NCI-H2227 (cell line): ENCODE data around the gene RGPD5.
"Not testable (repeated sequence)": the region's sequence is repeated elsewhere in the genome, so short reads cannot be mapped to it uniquely, and the experiment has no call there.

Source experiments
- DNase-seq: peaks from one replicate; lab custom pipeline; 2025; ENCODE audit not compliant: unreplicated experiment; lab: John Stamatoyannopoulos, UW

The RGPD5 gene

DNA sequence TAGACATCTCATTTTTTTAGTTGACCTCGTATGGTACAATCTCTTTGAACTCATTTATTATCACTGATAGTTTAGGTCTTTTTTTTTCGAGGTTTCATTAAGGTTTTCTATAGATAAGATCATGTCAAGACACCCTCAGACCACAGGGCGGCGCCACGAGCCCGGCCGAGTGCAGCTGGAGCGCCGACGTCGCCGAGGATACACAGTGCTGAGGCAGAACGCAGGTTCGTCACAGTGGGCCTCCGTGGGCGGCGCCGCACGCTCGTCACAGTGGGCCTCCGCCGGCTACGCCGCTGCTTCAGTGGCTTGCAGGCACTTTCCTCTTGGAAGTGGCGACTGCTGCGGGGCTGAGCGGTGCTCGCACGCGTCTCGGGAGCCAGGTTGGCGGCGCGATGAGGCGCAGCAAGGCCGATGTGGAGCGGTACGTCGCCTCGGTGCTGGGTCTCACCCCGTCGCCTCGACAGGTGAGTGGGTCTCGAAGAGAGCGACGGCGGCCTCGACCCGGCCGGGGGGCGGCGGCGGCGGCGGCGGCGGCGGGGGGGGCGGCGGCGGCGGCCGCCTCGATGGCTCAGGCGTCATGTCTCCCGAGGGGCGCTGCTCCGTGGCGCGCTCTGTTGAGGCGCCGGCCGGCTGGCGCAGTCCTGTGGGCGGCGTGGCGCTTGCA is at the start of gene RGPD5:
RGPD5 (plus strand) TSS at position 232 of the 664 bp plus-strand sequence; CDS start at position 393, 161 bp downstream.
- not testable (repeated sequence) for DNase-seq

DNA sequence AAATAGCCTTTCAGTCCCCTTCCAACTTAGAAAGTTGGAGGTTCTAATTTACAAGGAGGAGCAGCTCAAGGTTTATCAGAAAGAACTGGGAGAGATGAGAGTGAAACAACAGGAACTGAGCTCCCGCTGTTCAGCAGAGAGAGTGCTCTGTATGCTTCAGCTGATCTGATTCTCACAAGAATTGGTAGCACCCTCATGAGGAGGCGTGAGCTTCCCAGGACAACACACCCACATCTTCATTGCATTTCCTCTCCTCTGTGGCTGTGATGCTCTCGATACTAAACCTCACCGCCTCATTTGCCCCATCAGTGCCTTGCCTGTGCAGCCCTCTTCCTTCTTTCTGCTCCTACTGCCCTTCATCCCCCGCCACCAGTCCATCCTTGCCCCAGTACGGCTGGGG is 42.5 kb upstream of the RGPD5 start:
- DNase-seq = not testable (repeated sequence)

DNA sequence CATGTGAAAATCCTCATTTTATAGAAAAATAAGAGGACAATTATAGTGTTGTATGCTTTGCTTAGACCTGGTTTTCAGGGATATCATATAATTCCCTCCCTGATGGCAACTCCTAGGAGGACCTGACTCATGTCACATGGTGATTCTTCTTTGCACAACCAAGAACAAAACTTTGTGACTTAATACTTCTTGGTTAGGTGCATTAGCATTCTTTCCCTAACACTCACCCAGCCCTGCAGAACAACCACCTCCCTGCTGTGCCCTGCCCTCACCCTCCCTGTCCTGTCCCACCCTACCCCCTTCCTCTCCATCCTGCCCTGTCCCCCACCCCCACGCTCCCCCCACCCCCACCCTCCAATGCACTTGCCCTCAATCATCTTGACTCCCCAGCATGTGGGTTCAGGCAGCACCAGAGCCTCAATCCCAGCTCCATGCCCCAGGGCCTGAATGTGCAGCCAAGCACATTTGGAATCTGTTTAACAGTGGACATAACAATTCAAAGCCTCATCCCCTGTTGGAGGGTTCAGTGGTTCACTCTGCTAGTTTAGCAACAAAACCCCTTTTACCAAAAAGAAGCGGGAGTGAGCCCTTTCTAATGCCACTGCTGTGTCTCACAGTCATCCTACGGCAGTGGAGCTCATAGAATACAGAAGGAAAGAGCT is 36.8 kb upstream of the RGPD5 start:
- not testable (repeated sequence) for DNase-seq

DNA sequence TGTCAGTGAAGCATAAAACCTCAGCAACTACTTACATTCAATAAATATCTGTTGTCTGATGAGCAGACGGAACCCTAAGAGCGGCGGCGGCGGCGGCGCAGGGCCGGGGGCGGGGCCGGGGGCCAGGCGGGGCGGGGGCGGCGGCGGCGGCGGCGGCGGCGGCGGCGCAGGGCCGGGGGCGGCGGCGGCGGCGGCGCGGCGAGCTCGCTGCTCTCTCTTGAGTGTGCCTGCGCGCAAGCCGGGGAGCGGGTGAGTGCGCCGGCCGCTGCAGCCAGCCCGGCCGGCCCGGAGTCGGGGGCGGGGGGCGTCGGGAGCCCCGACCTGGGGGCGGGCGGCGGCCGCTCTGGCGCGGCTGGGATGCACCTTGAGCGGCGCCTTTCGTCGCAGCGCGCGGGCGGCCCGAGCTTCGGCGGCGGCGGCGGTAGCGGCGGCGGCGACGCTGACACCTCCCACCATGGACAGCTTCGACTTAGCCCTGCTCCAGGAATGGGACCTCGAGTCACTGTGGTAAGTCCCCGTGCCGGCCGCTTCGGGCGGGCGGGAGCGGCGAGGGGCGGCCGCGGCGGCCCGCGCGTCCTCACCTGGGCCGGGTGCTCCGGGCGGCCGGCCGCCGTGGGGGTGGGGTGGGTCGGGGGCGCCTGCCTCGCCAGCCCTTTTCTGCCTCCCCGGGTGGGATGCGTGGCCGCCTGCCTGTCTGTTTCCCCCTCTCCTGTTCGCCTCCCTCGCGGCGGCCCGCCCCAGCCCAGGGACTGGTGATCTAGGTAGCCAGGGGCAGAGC is 33.7 kb upstream of the RGPD5 start:
- not testable (repeated sequence) for DNase-seq

DNA sequence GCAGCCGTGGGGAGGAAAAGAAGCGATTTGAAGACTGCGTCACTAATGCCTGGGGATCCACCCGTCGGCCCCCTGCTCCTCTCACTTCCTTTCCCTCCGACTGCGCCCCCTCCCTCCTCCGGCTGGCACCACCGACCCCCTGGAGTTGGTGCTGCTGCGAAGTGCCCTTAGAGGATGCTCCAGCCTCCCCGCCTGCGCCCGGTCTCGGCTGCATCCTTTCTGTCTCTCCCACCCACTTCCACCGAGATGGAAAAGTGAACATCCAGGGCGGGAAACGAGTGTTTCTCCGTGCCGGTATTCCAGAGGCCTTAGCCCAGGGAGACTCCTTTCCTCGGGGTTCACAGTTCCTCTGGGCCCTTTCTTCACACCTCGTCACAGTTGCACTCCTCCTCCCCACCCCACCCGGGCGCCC is 33.1 kb upstream of the RGPD5 start:
- not testable (repeated sequence) for DNase-seq

DNA sequence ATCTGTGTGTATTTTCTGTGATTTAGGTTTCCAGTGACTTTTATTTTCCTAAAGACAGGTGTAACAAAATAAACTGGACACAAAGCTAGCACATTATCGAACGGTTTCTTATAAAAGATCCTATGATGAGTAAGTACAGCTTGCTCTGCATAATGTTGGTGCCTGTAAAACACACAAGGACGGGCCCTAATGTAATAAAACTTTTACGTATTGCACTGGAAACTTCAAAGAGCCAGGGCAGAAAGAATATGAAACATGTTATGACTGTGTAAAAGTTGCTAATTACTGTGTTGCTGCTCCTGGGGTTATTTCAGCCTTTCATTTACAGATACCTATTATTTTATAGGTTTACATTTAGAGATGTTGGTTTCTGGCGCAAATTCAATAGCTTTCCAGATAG is 32.1 kb upstream of the RGPD5 start:
- DNase-seq = not testable (repeated sequence)

DNA sequence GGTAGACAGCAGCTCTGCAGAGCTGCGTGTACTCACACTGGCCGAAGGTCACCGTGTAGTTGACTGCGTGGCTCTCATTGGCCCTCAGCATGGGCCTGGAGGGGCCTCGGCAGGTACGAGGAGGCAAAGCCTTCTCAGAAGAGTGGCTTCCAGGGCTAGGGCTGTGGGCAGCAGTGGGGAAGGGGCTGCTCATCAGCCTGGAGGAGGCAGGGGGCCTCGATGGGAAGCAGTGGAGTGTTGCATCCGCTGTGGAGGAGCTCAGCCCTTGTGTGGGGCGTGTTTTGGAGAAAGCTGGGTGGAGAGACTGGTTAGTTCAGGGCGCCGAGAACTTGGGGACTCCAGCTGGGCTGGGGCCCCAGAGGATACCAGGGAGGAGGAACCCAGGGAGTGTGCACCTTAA is 28.0 kb upstream of the RGPD5 start:
- not testable (repeated sequence) for DNase-seq

DNA sequence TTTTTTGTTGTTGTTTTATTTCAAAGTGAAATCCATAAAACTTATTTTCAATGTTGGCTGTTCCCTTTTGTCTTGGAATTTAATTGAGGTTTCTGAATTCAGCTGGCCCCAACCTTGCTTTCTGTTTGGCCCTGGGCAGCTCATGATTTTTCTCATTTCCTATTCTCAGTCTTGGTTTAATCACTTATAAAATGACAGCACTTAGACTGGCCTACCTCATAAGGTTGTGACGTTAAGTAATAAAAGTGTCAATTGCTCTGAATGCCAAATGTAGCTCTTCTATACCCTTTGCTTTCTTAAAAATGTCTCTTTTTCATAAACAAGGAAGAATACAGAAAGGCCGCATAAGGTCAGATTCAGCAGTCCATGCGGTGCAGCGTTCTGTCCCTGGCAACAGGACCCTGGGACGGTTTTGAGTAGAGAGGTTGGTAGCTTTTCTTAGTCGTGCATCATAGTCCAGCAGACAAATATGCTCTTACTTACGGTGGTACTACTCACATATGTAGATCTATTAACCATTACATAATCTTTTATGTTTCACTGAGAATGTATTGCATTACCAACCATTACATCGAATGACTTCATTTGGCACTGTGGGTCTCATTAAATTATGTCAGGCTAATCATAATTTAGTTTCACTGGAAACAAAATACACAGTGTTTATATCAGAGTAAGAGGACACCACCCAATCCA is 27.1 kb upstream of the RGPD5 start:
- DNase-seq = not testable (repeated sequence)

DNA sequence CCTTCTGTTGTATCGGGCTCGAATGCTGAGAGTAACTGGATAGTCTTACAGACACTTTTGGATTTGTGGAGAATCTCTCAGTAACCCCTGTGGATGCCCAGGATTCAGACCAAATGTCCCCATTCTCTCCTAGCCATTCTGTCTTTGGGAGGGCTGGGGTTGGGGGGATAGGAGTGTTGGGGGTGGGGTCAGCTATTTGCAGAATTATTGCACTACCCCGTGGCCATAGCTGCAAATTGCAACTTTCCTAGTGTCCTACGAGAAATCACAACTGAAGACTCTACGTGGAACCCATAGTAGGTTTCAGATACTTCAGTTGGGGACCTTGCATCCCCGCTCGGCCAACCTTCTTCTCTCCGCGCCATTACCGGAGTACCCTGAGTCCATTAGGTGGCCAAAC is 25.2 kb upstream of the RGPD5 start:
- not testable (repeated sequence) for DNase-seq

DNA sequence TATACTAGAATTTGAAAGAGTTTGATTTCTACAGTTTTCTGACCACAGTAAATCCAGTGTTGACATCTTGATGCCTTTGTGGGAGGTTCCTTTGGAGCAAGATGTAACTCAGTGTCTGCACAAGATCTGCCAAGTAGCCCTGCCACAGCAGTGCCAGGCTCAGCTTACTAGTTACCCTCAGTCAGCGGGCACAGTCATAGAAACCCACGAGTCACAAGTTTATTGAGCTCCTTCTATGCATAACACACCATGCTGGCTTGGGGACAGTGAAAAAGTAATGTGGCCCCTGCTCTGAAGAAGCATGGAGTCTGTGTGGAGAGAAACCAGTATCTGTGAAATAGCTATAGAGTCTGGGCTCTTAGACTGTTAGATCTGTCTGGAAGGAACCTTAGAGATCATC is 15.0 kb upstream of the RGPD5 start:
- DNase-seq = not testable (repeated sequence)

DNA sequence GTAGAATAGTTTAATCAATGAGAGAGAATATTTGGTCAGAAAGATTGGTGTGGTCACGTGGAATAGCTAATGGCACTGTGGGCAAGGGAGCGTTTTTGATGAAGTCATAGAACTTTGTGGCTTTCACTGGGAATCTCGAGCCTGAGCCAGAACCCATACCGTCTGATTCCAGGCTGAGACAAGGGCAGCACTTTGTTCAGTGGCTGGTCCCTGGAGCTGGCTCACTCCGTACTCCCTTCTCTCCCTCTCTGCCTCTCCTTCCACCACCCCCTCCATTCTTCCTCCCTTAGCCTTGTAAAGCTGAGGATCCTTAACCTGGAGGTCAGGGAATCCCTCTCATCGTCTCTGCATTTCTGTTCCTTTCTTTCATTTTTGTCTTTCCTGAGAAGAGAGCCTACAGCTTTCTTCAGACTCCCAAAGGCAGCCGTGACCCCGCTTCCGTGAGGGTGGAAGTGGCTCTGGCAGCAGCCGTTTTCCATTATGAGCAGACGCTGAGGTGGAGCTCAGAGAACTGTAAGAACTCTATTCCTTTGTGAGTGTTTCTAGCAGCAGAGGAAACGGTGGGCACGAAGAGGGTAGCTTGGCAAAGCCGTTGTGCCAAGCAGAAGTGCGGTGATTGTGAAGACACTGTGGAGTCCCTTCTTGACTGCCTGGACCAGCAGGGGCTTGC is 12.8 kb upstream of the RGPD5 start:
- not testable (repeated sequence) for DNase-seq

DNA sequence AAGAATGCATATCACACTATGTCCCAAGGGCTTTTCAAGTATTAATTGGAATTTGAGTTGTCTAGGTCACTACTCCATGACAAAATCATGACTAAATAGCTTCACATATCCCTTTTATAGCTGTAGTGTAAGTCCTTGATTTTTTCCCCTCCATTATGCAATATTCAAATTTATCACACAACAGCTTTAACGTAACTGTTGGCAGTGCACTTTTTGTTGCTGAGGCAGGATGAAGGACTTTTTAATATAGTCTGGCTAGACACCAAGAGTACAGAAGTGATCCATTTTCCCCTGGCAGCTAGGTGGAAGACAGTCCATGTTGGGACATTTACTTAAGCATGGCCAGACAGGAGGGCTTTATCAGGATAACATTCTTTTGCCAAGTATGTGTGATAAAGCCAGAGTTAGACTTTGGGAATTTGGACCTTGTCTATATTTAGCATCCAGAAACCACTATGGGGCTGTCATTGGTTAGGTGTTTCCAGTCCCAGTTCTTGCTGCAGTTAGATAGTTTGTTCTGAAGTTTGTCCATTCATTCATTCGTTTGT is 11.6 kb upstream of the RGPD5 start:
- not testable (repeated sequence) for DNase-seq

DNA sequence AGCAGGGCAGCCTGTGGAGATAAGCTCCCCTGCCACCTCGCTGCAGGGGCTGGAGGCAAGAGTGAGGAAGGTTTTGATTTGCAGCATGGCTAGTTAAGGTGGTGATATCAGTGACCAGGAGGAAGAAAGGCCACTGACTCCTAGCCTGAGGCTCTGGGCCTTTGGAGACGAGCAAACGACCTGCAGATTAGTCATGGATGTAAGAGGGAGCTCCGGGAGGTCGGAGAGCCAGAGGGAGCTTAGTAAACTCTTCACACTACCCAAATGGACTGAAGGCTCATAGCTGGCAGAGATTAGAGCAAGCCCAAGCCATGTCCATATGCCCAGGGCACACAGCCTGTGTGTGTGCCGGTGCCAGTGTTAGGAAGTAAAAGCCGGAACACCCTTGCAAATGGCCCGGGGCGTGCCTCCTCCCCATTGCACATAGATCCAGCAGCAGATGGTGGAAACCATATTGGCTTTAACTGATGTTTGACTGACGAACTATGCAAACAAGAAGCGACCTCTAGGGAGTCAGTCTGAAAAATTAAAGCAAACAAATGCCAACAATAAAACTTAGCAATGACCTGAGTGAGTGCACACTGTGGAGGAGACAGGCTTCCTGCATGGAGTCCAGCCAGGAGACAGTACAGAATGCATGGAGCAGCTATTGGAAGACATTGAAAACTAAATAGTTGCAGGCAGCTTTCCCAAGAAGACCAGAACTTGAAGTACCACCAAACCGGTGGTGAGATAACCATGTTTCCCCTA is 2.4 kb upstream of the RGPD5 start:
- DNase-seq = not testable (repeated sequence)

DNA sequence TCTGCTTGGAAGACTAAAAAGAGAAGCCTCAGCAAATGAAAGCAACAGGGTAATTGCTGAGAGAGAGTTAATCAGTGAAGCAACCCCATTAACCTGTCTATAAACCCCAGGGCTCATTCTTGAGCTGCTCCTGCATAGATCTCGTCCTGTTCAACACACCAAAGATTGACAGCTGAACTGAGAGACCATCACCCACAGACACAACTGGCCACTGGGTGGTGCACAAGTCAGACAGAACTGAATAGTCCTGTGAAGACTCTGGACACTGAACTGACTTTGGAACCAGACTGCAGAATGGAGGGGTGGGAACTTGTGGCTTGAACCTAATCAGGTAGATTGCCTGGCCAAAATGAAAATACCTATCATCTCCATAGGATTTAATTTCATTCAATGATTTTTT is 1.4 kb upstream of the RGPD5 start:
- not testable (repeated sequence) for DNase-seq

DNA sequence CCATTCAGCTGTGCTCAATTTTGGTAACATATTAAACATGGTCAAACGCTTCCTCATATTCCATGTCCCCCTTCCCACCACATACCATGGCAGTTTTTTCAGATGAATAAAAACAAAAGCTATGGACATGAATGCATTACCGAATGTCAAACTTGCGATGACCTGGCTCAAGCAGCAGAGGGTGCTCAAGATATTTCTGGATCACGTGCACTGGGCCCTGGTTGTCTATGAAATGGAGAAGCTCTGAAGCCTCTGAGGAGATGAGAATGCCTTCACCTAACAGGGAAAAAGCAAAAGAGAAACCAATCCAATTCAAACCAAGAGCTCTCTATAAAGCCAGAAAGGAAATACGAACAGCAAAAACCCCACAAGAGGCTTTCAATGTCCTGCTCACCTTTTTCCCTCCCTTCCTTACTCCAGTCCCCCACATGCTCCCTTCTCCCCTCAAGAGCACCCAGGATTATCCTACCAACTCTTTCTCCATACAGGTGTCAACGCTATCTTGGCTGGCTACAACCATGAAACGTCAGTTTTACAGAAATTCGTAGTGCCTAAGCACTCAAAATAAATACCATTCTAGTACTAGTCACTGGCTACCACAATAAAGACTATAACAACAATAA is 77.1 kb downstream of the RGPD5 start:
- not testable (repeated sequence) for DNase-seq

DNA sequence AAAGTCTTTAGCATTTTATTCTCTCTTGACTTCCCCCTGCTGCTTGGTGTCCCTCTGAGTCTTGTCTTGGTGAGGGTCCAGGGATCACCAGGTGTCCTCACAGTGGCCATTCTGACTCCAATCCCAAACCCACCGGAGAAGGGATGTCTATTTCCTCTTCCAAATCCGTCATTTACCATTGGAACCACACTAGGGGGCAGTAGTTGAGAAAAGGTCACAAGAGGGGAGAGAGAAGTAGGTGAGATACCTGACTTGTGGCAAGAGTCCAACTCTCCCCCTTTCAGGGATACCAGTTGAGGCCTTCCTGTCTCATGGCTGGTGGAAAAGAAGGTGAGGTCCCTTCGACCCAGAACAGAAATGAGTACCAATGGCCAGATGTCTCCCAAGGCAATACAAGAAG is 82.5 kb downstream of the RGPD5 start:
- not testable (repeated sequence) for DNase-seq

DNA sequence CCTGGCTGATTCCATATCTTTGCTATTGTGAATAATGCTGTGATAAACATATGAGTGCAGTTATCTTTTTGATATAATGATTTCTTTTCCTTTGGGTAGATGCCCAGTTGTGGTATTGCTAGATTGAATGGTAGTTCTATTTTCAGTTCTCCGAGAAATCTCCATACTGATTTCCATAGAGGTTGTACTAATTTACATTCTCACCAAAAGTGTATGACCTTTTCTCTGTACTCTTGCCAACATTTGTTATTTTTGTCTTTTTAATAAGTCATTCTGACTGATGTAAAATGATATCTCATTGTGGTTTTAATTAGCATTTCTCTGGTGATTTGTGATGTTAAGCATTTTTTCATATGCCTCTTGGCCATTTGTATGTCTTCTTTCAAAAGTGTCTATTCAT is 88.0 kb downstream of the RGPD5 start:
- not testable (repeated sequence) for DNase-seq

DNA sequence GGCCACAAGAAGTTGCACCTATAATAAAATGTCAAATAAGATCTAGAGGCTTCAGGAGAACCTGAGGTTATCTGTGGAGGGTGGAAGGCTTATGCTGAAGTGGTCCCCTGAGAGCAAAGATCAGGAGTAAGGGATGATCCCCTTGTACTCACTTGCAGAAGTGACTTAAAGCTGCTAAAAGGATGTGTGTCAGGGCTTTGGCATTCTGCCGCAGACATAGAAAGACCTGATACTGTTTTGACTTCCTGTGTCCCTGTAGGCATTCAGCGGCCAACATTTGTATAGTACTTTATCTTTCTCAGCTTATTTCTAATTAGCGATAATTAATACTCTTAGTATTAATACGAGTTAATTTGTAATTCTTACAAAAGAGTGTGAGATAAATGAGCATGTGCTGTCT is 94.3 kb downstream of the RGPD5 start:
- DNase-seq = not testable (repeated sequence)

DNA sequence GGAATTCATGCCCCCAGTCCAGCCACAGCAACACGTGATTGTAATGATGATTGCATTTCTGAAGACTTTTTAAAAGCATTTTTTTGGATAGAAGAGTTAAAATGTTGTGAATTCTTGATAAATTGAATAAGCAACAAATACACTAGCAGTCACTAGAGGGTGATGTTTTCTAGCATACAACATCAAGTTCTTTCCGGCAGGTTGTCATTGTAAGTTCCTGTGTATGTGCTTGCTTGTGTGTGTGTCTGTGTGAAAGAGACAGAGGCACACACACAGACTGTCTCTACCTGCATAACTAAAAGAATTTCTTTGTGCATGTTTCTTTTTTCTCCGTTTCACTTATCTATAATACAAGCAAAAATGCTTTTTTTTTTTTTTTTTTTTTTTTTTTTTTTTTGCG is 95.8 kb downstream of the RGPD5 start:
- not testable (repeated sequence) for DNase-seq
